GM12873 (cell line): ENCODE data around the gene MYRF.

Source experiments
- CTCF ChIP-seq: IDR thresholded peaks from 2 replicates; pipeline ENCODE4 v1.5.1; 2012; ENCODE audit warnings: low read depth, mild to moderate bottlenecking, moderate library complexity, low read length, control low read depth; ENCODE audit not compliant: insufficient read depth; ENCODE audit errors: missing control alignments

MYRF gene

GRCh38 chr11:61794579-61794978, 42.1 kb downstream of the MYRF start:
- no peak for TF ChIP-seq CTCF

- no peak for TF ChIP-seq CTCF
These were observed 43.0 kb downstream of the MYRF start for GRCh38 chr11:61795459-61795858.

GRCh38 chr11:61795876-61796526, 43.6 kb downstream of the MYRF start:
- TF ChIP-seq CTCF, result no peak

GRCh38 chr11:61797263-61797944, 45.0 kb downstream of the MYRF start:
- TF ChIP-seq CTCF, result peak; percentile 74

- no peak for TF ChIP-seq CTCF
These were observed 47.3 kb downstream of the MYRF start for GRCh38 chr11:61799665-61800284.

- TF ChIP-seq CTCF, result no peak
These were observed 48.2 kb downstream of the MYRF start for GRCh38 chr11:61800331-61801281.
